H1 (cell line): ENCODE data around the gene BPIFB2. TPM values are rescaled to one million over a fixed set of nuclear protein-coding genes. Genes with fewer than 3 reads are reported as not detected.

Source experiments
- BRCA1 ChIP-seq: IDR thresholded peaks from 2 replicates; pipeline ENCODE4 v1.6.1; 2012; ENCODE audit warnings: low read depth, low read length, improper control_type of control experiment
- JUND ChIP-seq: IDR thresholded peaks from 2 replicates; pipeline ENCODE4 v1.6.1; 2011; ENCODE audit warnings: mild to moderate bottlenecking, improper control_type of control experiment, low read length
- KDM4A ChIP-seq: IDR thresholded peaks from one replicate; pipeline ENCODE4 v1.7.1; 2012; ENCODE audit warnings: low read depth, mild to moderate bottlenecking, moderate library complexity, low read length, inconsistent platforms; ENCODE audit not compliant: severe bottlenecking
- KDM5A ChIP-seq: fragments of 200-600 bp; IDR thresholded peaks from 2 replicates; pipeline ENCODE4 v1.7.1; 2012; ENCODE audit warnings: mild to moderate bottlenecking, low read length, inconsistent platforms, mixed read lengths
- MAFK ChIP-seq: IDR thresholded peaks from 2 replicates; pipeline ENCODE4 v1.6.1; 2012; ENCODE audit warnings: low read depth, mild to moderate bottlenecking, improper control_type of control experiment, low read length
- PHF8 ChIP-seq: fragments of 200-600 bp; sonication (generic); conservative IDR thresholded peaks from 2 replicates; pipeline ENCODE4 v1.7.1; 2012; ENCODE audit warnings: low read depth, mild to moderate bottlenecking, inconsistent platforms, low read length, moderate library complexity
- RBBP5 ChIP-seq: IDR thresholded peaks from 2 replicates; pipeline ENCODE4 v1.7.1; 2012; ENCODE audit warnings: low read depth, mild to moderate bottlenecking, inconsistent platforms, low read length, moderate library complexity, borderline replicate concordance
- SRF ChIP-seq: IDR thresholded peaks from 2 replicates; pipeline ENCODE4 v1.6.1; 2011; ENCODE audit warnings: mild to moderate bottlenecking, low read depth, low read length, moderate library complexity
- TAF1 ChIP-seq: IDR thresholded peaks from 2 replicates; pipeline ENCODE4 v1.6.1; 2011; ENCODE audit warnings: mild to moderate bottlenecking, low read depth, low read length
- TCF12 ChIP-seq: IDR thresholded peaks from 2 replicates; pipeline ENCODE4 v1.6.1; 2011; ENCODE audit warnings: low read depth, mild to moderate bottlenecking, low read length
- polyA plus RNA-seq, 7 experiments: library from polyadenylated mRNA; depleted of rRNA in 3 of 7; stranded (reverse) in 5 of 7; unstranded in 2 of 7; fragments of >200 nt in 5 of 7; fragments of 200-250 nt in 2 of 7; gene quantifications; 1 replicate in 5 of 7; 2 replicates in 1 of 7; 4 replicates in 1 of 7; pipeline versions ENCODE4 v1.2.1 to v1.2.3, GENCODE V29; 2011 to 2013; ENCODE audit warnings: missing spikeins in 2 of 7, mixed read lengths in 2 of 7
- total RNA-seq: library from RNA; stranded (reverse); fragmentation: NEBNext Ultra II Directional; extraction: Animal tissue kit (Norgen Biotek cat#: 25700); gene quantifications from 2 replicates; pipeline ENCODE4 v1.2.1, GENCODE V29; 2021
- TF ChIP-seq, protein P1 (sequence below): fragments of 300-600 bp; sonication (generic); IDR thresholded peaks from 2 replicates; pipeline ENCODE4 v1.7.1; 2012; ENCODE audit warnings: low read length, moderate library complexity, mild to moderate bottlenecking, inconsistent platforms; ENCODE audit not compliant: insufficient replicate concordance

The BPIFB2 gene
- total and polyA plus RNA-seq, 2 of the 8 experiments (the other 6 are each of a cell fraction or from before 2014, with no cell fraction given), result not detected

DNA sequence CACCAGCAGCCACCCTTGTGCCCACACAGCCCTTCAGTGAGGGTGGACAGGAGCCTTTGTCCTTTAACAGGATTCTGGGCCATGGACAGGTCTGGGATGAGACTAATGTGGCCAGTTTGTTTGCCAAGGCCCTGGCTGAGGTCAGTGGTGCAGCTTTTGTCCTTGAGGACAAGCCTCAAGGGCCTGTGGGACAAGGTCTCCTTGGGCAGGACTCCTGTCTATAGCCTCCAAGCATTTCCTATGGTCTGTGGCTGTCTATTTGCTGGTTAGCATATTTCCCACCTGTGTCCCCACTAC is 47.3 kb upstream of the BPIFB2 start (continued):
- TF ChIP-seq, protein P1, sequence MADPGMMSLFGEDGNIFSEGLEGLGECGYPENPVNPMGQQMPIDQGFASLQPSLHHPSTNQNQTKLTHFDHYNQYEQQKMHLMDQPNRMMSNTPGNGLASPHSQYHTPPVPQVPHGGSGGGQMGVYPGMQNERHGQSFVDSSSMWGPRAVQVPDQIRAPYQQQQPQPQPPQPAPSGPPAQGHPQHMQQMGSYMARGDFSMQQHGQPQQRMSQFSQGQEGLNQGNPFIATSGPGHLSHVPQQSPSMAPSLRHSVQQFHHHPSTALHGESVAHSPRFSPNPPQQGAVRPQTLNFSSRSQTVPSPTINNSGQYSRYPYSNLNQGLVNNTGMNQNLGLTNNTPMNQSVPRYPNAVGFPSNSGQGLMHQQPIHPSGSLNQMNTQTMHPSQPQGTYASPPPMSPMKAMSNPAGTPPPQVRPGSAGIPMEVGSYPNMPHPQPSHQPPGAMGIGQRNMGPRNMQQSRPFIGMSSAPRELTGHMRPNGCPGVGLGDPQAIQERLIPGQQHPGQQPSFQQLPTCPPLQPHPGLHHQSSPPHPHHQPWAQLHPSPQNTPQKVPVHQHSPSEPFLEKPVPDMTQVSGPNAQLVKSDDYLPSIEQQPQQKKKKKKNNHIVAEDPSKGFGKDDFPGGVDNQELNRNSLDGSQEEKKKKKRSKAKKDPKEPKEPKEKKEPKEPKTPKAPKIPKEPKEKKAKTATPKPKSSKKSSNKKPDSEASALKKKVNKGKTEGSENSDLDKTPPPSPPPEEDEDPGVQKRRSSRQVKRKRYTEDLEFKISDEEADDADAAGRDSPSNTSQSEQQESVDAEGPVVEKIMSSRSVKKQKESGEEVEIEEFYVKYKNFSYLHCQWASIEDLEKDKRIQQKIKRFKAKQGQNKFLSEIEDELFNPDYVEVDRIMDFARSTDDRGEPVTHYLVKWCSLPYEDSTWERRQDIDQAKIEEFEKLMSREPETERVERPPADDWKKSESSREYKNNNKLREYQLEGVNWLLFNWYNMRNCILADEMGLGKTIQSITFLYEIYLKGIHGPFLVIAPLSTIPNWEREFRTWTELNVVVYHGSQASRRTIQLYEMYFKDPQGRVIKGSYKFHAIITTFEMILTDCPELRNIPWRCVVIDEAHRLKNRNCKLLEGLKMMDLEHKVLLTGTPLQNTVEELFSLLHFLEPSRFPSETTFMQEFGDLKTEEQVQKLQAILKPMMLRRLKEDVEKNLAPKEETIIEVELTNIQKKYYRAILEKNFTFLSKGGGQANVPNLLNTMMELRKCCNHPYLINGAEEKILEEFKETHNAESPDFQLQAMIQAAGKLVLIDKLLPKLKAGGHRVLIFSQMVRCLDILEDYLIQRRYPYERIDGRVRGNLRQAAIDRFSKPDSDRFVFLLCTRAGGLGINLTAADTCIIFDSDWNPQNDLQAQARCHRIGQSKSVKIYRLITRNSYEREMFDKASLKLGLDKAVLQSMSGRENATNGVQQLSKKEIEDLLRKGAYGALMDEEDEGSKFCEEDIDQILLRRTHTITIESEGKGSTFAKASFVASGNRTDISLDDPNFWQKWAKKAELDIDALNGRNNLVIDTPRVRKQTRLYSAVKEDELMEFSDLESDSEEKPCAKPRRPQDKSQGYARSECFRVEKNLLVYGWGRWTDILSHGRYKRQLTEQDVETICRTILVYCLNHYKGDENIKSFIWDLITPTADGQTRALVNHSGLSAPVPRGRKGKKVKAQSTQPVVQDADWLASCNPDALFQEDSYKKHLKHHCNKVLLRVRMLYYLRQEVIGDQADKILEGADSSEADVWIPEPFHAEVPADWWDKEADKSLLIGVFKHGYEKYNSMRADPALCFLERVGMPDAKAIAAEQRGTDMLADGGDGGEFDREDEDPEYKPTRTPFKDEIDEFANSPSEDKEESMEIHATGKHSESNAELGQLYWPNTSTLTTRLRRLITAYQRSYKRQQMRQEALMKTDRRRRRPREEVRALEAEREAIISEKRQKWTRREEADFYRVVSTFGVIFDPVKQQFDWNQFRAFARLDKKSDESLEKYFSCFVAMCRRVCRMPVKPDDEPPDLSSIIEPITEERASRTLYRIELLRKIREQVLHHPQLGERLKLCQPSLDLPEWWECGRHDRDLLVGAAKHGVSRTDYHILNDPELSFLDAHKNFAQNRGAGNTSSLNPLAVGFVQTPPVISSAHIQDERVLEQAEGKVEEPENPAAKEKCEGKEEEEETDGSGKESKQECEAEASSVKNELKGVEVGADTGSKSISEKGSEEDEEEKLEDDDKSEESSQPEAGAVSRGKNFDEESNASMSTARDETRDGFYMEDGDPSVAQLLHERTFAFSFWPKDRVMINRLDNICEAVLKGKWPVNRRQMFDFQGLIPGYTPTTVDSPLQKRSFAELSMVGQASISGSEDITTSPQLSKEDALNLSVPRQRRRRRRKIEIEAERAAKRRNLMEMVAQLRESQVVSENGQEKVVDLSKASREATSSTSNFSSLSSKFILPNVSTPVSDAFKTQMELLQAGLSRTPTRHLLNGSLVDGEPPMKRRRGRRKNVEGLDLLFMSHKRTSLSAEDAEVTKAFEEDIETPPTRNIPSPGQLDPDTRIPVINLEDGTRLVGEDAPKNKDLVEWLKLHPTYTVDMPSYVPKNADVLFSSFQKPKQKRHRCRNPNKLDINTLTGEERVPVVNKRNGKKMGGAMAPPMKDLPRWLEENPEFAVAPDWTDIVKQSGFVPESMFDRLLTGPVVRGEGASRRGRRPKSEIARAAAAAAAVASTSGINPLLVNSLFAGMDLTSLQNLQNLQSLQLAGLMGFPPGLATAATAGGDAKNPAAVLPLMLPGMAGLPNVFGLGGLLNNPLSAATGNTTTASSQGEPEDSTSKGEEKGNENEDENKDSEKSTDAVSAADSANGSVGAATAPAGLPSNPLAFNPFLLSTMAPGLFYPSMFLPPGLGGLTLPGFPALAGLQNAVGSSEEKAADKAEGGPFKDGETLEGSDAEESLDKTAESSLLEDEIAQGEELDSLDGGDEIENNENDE, result no peak
- TF ChIP-seq TAF1 (no peak), SRF (no peak), JUND (no peak), BRCA1 (no peak), TCF12 (no peak), RBBP5 (no peak), KDM5A (no peak), KDM4A (no peak), MAFK (no peak), PHF8 (no peak)
